ENCODE data around the gene PER2.

PER2 gene

GRCh38 chr2:238259061-238260020, 29.1 kb downstream of the PER2 start:
- TF ChIP-seq CTCF (conservative IDR thresholded peaks at IDR 0.05): peak; percentile 19; the same call in 1 of the 2 replicates

GRCh38 chr2:238257786-238258700, 30.4 kb downstream of the PER2 start:
- peak overlapping the region; percentile 23; the same call in 1 of the 2 replicates for H3K27ac ChIP-seq
- TF ChIP-seq CTCF (conservative IDR thresholded peaks at IDR 0.05): no peak

More at GRCh38 chr2:238259061-238260020, 29.1 kb downstream of the PER2 start:
- H3K27ac ChIP-seq: peak overlapping the region; percentile 85; the same call in 1 of the 2 replicates

DNA sequence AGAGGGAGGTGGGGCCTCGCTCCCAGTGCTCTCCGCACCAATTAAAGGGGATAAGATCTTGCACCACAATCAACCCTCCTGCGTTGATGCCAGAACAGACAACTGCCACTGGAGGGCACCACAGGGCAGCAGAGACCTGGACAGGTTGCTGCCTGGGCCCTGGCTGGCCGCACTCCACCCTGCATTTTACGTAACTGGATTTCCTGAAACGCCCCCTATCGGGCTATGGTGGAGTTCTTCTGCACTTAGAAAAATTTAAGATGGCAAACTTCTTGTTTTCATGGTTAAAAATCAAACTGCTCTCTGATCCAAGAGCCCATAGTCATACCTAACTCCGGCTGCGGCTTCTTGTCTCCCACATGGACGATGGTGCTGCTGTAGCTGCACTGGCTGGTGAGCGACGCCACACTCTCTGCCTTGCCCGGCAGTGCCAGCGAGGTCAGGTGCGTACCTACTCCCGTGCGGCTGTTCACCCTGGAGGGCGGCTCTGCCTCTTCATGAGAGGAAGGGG, 31.8 kb downstream of the PER2 start:
- peak; percentile 99 for TF ChIP-seq CTCF (conservative IDR thresholded peaks at IDR 0.05)
- H3K27ac ChIP-seq: no peak overlapping the region

DNA sequence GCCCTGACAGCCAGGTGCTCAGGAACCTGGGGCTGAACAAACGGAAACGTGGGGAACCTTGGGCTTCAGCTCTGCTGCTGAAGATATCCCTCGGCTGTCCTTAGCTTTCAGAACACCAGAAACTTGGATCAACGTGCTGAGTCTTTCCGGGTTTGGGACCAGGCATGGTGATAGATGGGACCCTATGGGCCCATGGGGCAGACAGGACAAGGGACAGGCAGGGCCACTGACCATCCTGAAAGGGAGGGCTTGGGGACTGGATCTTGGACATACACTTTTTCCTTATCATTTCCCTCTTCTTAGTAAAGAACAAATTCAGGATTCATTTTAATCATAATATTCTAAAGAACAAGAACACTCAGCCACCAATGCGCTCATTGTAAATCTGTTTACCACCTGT, 32.3 kb downstream of the PER2 start:
- no peak overlapping the region for H3K27ac ChIP-seq

DNA sequence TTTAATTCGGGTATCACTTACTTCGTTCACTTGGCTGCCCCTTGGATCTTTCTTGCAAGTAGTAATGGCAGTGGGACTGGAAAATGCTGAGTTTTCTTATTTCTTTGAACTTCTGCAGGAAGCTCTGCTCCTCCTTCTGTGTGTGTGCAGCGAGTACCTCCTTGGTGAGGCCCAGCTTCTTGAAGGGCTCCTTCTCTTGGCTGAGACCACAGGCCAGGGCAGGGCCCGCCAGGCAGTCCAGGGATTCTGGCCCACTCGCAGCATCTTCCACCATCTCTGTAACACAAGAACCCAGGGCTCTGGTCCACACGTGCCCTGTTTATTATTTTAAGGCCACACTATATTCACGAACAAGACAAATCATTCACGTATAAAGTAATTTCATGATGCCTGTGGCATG, 32.8 kb downstream of the PER2 start:
- H3K27ac ChIP-seq: no peak overlapping the region
- TF ChIP-seq CTCF (conservative IDR thresholded peaks at IDR 0.05): no peak

More for the DNA sequence above, 32.3 kb downstream of the PER2 start:
- TF ChIP-seq CTCF (conservative IDR thresholded peaks at IDR 0.05): no peak

- no peak overlapping the region for H3K27ac ChIP-seq
- TF ChIP-seq CTCF (conservative IDR thresholded peaks at IDR 0.05): no peak
Observed at GRCh38 chr2:238255151-238255551, 33.3 kb downstream of the PER2 start.

All from VCaP (cell line).